ENCODE measurements around the gene ARSI. TPM values are rescaled to one million over a fixed set of nuclear protein-coding genes. Genes with fewer than 3 reads are reported as not detected.

The ARSI gene
- total RNA-seq, 2 experiments from 2014 or later = not detected

GRCh38 chr5:150322202-150322601 is 19.5 kb upstream of the ARSI start:
- intact Hi-C loops (cut with micrococcal nuclease; ENCODE audit: unreplicated experiment) = no loop called here
- H3K4me1 ChIP-seq (ENCODE audit: insufficient read depth, low read length, poor library complexity, severe bottlenecking) = no peaks in the 10 kb centered on the region
- H3K79me2 ChIP-seq (ENCODE audit: insufficient read depth, low read depth, low read length) = no peaks in the 10 kb centered on the region
- H3K36me3 ChIP-seq (ENCODE audit: insufficient read depth, low read length) = no peaks in the 10 kb centered on the region
- no peaks in the 10 kb centered on the region for H3K9me2 ChIP-seq (ENCODE audit: insufficient read depth, low read length)
- POLR2A ChIA-PET = no interaction called here
- DNase-seq (ENCODE audit: low spot score) = no peak
- TF ChIP-seq CTCF (conservative IDR thresholded peaks at IDR 0.05; ENCODE audit: low read length) = no peak
- no peak for TF ChIP-seq EZH2phosphoT487 (IDR thresholded peaks at IDR 0.05; ENCODE audit: borderline replicate concordance, low read depth, low read length)
- no peak overlapping the region for H3K4me2 ChIP-seq (ENCODE audit: low read length)
- no peak overlapping the region for H3K27ac ChIP-seq (ENCODE audit: low read depth, low read length, poor library complexity, severe bottlenecking)
- no peaks in the 10 kb centered on the region for H4K20me1 ChIP-seq (ENCODE audit: insufficient read depth, low read length)
- BruUV-seq (replicated peaks) = no TSS peak
- H3K9me3 ChIP-seq (ENCODE audit: low read length) = no peaks in the 10 kb centered on the region
- H3K4me3 ChIP-seq (ENCODE audit: low read depth, low read length, poor library complexity, severe bottlenecking) = no peak overlapping the region
- no peak overlapping the region for H2AFZ ChIP-seq (ENCODE audit: low read length)
- CTCF ChIA-PET (ENCODE audit: unreplicated experiment) = interaction anchor here (0.6 kb wide), 1 partner anchor 52 kb away, joined by 4 read pairs; no protein-coding TSS in a partner anchor

GRCh38 chr5:150321784-150322183 is 19.1 kb upstream of the ARSI start:
- ChIA-PET CTCF (ENCODE audit: unreplicated experiment) (no interaction called here), POLR2A (no interaction called here)
- Histone ChIP-seq H3K4me2 (ENCODE audit: low read length) (no peak overlapping the region), H2AFZ (ENCODE audit: low read length) (no peak overlapping the region), H3K4me3 (ENCODE audit: low read depth, low read length, poor library complexity, severe bottlenecking) (no peak overlapping the region), H3K79me2 (ENCODE audit: insufficient read depth, low read depth, low read length) (no peaks in the 10 kb centered on the region), H3K9me2 (ENCODE audit: insufficient read depth, low read length) (no peaks in the 10 kb centered on the region), H3K9me3 (ENCODE audit: low read length) (no peaks in the 10 kb centered on the region), H3K36me3 (ENCODE audit: insufficient read depth, low read length) (no peaks in the 10 kb centered on the region), H3K4me1 (ENCODE audit: insufficient read depth, low read length, poor library complexity, severe bottlenecking) (no peaks in the 10 kb centered on the region), H3K27ac (ENCODE audit: low read depth, low read length, poor library complexity, severe bottlenecking) (no peak overlapping the region), H4K20me1 (ENCODE audit: insufficient read depth, low read length) (no peaks in the 10 kb centered on the region)
- intact Hi-C loops (cut with micrococcal nuclease; ENCODE audit: unreplicated experiment) = no loop called here
- TF ChIP-seq CTCF (conservative IDR thresholded peaks at IDR 0.05; ENCODE audit: low read length) (no peak), EZH2phosphoT487 (IDR thresholded peaks at IDR 0.05; ENCODE audit: borderline replicate concordance, low read depth, low read length) (no peak)
- no TSS peak for BruUV-seq (replicated peaks)
- DNase-seq (ENCODE audit: low spot score) = no peak

GRCh38 chr5:150321211-150321610 is 18.5 kb upstream of the ARSI start:
- Histone ChIP-seq H3K4me2 (ENCODE audit: low read length) (no peak overlapping the region), H4K20me1 (ENCODE audit: insufficient read depth, low read length) (no peaks in the 10 kb centered on the region), H3K36me3 (ENCODE audit: insufficient read depth, low read length) (no peaks in the 10 kb centered on the region), H3K4me1 (ENCODE audit: insufficient read depth, low read length, poor library complexity, severe bottlenecking) (no peaks in the 10 kb centered on the region), H2AFZ (ENCODE audit: low read length) (no peak overlapping the region), H3K9me3 (ENCODE audit: low read length) (no peaks in the 10 kb centered on the region), H3K79me2 (ENCODE audit: insufficient read depth, low read depth, low read length) (no peaks in the 10 kb centered on the region), H3K27ac (ENCODE audit: low read depth, low read length, poor library complexity, severe bottlenecking) (no peak overlapping the region), H3K4me3 (ENCODE audit: low read depth, low read length, poor library complexity, severe bottlenecking) (no peak overlapping the region), H3K9me2 (ENCODE audit: insufficient read depth, low read length) (no peaks in the 10 kb centered on the region)
- intact Hi-C loops (cut with micrococcal nuclease; ENCODE audit: unreplicated experiment) = no loop called here
- TF ChIP-seq CTCF (conservative IDR thresholded peaks at IDR 0.05; ENCODE audit: low read length) (no peak), EZH2phosphoT487 (IDR thresholded peaks at IDR 0.05; ENCODE audit: borderline replicate concordance, low read depth, low read length) (no peak)
- POLR2A ChIA-PET = no interaction called here
- no TSS peak for BruUV-seq (replicated peaks)
- CTCF ChIA-PET (ENCODE audit: unreplicated experiment) = no interaction called here
- no peak for DNase-seq (ENCODE audit: low spot score)

All from OCI-LY7 (cell line).